ENCODE measurements around the gene PSTPIP2. TPM values are rescaled to one million over a fixed set of nuclear protein-coding genes. Genes with fewer than 3 reads are reported as not detected.

Gene PSTPIP2
- total RNA-seq, 4 donors from 2014 or later = 0.59 to 5.9 (median 3.2) TPM

DNA sequence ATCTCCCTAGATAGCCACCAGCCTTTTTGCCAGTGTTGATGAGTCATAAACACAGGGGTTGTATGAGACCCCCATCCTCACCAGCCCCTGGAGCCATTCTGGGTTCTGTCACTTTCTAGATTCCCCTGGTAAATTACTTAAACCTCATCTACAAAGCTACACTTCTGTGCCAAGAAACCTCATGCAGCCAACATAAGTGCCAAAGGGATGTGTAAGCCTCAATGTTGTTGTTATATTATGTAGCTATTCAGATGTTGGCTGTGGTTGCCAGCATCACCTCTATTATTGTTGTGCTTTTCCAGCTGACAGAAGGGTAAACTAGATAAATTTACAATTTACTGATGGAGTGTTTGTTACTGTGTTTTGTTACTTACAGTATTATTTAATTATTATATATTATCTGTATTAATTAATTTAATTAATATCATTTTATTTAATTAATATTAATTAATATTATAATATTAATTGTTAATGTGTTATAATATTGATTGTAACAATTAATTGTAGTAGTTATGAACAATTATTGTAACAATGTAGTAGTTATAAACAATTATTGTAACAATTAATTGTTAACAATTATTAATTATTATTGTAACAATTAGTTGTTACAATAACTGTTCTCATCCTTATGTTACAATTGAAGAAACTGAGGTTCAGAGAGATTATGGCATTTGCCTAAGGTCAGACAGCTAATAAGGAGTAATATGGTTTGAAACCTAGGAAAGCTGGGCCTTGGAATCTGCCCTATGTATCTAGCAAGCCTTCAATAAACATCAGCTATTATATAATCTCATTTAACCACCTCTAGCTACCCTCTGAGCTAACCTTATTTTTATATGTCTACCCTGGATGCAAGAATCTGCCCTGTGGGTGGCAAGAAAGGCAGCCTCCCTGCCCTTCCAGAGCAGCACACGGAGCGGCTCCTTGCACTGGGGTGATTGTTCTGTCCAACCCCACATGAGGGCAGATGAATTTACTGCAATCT, 36.1 kb downstream of the PSTPIP2 start:
- Histone ChIP-seq H3K27ac (no peak overlapping the region), H3K36me3 (no peaks in the 10 kb centered on the region), H3K27me3 (no peaks in the 10 kb centered on the region), H3K9me3 (no peaks in the 10 kb centered on the region), H3K4me1 (no peaks in the 10 kb centered on the region), H3K4me3 (no peak overlapping the region)
- no peak for TF ChIP-seq POLR2A (IDR thresholded peaks at IDR 0.05)
- TF ChIP-seq, protein P1, sequence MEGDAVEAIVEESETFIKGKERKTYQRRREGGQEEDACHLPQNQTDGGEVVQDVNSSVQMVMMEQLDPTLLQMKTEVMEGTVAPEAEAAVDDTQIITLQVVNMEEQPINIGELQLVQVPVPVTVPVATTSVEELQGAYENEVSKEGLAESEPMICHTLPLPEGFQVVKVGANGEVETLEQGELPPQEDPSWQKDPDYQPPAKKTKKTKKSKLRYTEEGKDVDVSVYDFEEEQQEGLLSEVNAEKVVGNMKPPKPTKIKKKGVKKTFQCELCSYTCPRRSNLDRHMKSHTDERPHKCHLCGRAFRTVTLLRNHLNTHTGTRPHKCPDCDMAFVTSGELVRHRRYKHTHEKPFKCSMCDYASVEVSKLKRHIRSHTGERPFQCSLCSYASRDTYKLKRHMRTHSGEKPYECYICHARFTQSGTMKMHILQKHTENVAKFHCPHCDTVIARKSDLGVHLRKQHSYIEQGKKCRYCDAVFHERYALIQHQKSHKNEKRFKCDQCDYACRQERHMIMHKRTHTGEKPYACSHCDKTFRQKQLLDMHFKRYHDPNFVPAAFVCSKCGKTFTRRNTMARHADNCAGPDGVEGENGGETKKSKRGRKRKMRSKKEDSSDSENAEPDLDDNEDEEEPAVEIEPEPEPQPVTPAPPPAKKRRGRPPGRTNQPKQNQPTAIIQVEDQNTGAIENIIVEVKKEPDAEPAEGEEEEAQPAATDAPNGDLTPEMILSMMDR (IDR thresholded peaks at IDR 0.05) = no peak
- no peak for DNase-seq
- intact Hi-C loops (cut with DNase I; ENCODE audit: low total_unique reads) = no loop called here

DNA sequence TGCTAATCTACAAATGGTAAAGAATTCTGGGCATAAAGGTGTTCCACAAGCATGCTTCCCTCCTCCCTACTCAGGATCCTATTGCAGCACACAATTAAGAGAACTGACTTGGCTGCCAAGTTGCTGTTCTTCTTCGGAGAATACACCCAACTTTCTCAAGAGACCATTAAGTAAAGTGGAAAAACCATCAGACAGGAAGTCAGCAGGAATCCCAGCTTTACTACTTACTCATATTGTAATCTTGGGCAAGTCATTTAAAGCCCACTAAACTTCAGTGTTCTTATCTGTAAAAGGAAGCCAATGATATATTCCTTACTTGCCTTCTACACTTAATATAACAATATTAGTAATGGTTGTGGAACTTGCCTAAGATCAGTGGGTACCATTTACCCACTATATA, 37.8 kb downstream of the PSTPIP2 start:
- no peaks in the 10 kb centered on the region for H3K27me3 ChIP-seq
- DNase-seq = no peak
- H3K9me3 ChIP-seq = no peaks in the 10 kb centered on the region
- H3K27ac ChIP-seq = no peak overlapping the region
- intact Hi-C loops (cut with DNase I; ENCODE audit: low total_unique reads) = no loop called here
- H3K4me3 ChIP-seq = no peak overlapping the region
- no peaks in the 10 kb centered on the region for H3K36me3 ChIP-seq
- H3K4me1 ChIP-seq = no peaks in the 10 kb centered on the region
- TF ChIP-seq, protein P1 (IDR thresholded peaks at IDR 0.05) = no peak
- TF ChIP-seq POLR2A (IDR thresholded peaks at IDR 0.05) = no peak

DNA sequence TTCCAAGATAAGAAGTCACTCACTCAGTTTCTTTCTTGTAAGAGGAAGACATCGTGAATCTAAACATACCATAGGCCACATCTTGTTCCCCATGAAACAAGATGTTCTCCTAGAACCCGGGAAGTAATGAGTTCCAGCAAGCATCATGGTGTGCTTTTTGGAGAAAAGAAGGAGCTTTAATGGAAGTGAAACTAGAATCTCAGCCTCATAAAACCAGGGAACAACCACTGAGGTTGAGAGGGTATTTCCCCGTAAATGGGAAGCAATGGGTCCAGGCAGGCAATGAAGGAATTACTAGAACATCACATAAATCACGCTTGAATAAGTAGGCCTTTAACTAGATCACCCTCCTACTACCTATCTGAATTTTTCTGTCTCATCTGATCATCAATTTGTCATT, 40.3 kb downstream of the PSTPIP2 start:
- Histone ChIP-seq H3K4me3 (no peak overlapping the region), H3K9me3 (no peaks in the 10 kb centered on the region), H3K27me3 (no peaks in the 10 kb centered on the region), H3K4me1 (no peaks in the 10 kb centered on the region), H3K27ac (no peak overlapping the region), H3K36me3 (no peaks in the 10 kb centered on the region)
- intact Hi-C loops (cut with DNase I; ENCODE audit: low total_unique reads) = no loop called here
- DNase-seq = no peak
- no peak for TF ChIP-seq POLR2A (IDR thresholded peaks at IDR 0.05)
- TF ChIP-seq, protein P1 (IDR thresholded peaks at IDR 0.05) = no peak

DNA sequence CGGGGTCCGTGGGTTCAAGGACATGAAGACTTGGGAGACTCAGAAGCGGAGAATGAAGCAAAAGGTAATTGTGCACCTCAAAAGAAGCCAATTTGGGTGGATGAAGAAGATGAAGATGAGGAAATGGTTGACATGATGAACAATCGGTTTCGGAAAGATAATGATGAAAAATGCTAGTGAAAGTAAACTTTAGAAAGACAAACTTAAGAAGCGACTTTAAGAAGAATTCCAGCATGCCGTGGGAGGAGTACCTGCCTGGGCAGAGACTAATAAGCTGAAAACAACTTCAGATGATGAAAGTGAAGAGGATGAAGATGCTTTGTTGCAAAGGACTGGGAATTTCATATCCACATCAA, 43.5 kb downstream of the PSTPIP2 start:
- intact Hi-C loops (cut with DNase I; ENCODE audit: low total_unique reads) = no loop called here
- DNase-seq = no peak
- Histone ChIP-seq H3K4me1 (no peaks in the 10 kb centered on the region), H3K27ac (peak overlapping the region; percentile 65 to 67), H3K9me3 (no peaks in the 10 kb centered on the region), H3K27me3 (no peaks in the 10 kb centered on the region), H3K36me3 (no peaks in the 10 kb centered on the region), H3K4me3 (peak overlapping the region; percentile 31 to 46)
- TF ChIP-seq, protein P1 (IDR thresholded peaks at IDR 0.05) = no peak
- TF ChIP-seq POLR2A (IDR thresholded peaks at IDR 0.05) = no peak

DNA sequence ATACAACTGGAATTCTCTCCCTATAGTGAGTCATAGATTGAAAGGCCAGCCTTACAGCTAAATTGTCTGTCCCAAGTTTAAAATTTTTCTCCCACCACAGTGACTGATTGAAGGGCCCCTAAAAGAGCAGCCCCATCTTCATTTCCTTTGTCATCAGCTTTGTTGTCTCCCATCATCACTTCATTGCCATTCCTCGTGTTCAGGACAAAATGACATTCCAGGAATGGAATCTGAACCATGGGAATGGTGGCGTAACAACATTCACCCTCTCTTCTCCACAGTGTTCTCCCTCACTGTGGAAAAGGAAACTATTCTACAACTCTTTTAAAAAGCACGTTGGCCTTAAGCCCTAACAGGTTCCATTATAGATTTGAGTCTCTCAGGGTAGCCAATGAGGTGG, 52.1 kb downstream of the PSTPIP2 start:
- Histone ChIP-seq H3K4me3 (no peak overlapping the region), H3K27ac (no peak overlapping the region), H3K4me1 (no peaks in the 10 kb centered on the region), H3K9me3 (no peaks in the 10 kb centered on the region), H3K36me3 (no peaks in the 10 kb centered on the region), H3K27me3 (no peaks in the 10 kb centered on the region)
- TF ChIP-seq, protein P1 (IDR thresholded peaks at IDR 0.05) = no peak
- no peak for TF ChIP-seq POLR2A (IDR thresholded peaks at IDR 0.05)
- intact Hi-C loops (cut with DNase I; ENCODE audit: low total_unique reads) = no loop called here
- no peak for DNase-seq

Data from uterus (tissue), 4 donors.